A673 (cell line): ENCODE measurements around the gene TMTC2. TPM values are rescaled to one million over a fixed set of nuclear protein-coding genes. Genes with fewer than 3 reads are reported as not detected.
A peak's percentile ranks its signal among the peaks of the same experiment; 100 is the strongest.

Experiments
- BruUV-seq: library from RNA; stranded (reverse); fragments of 400-500 nt; replicated peaks from 2 replicates; lab custom pipeline; 2021; lab: Mats Ljungman, UMichigan
- CTCF ChIA-PET: fragments of 300-600 bp; sonication (Branson Sonifier 250); formaldehyde crosslinking; loops from one replicate; lab custom pipeline; 2022; ENCODE audit warnings: antibody characterized with exemption; lab: Charles Lee
- POLR2A ChIA-PET: fragments of 300-600 bp; sonication (Branson Sonifier 250); formaldehyde crosslinking; loops from one replicate; lab custom pipeline; 2022; ENCODE audit warnings: antibody characterized with exemption; ENCODE audit not compliant: low non-redundant PET; lab: Charles Lee
- DNase-seq: peaks from one replicate; pipeline ENCODE4 v3.0.0-alpha.2; 2015; ENCODE audit warnings: low spot score
- H3K27ac ChIP-seq: fragments of 200-600 bp; sonication (generic); 2 replicates; pipeline ENCODE4 v1.5.1; 2016; ENCODE audit warnings: mixed run types, low read depth, mild to moderate bottlenecking, mixed read lengths, antibody characterized with exemption, low read length; ENCODE audit not compliant: poor library complexity, severe bottlenecking
- H3K27me3 ChIP-seq: fragments of 200-600 bp; sonication (generic); replicated peaks from 2 replicates; pipeline ENCODE4 v1.6.1; 2017; ENCODE audit warnings: mixed run types, low read depth, mild to moderate bottlenecking, mixed read lengths, antibody characterized with exemption, low read length; ENCODE audit not compliant: insufficient read depth, poor library complexity
- H3K36me3 ChIP-seq: fragments of 200-600 bp; sonication (generic); 2 replicates; pipeline ENCODE4 v1.6.1; 2016; ENCODE audit warnings: mixed run types, mild to moderate bottlenecking, mixed read lengths, antibody characterized with exemption, low read length; ENCODE audit not compliant: insufficient read depth, poor library complexity, severe bottlenecking
- H3K4me1 ChIP-seq: fragments of 200-600 bp; sonication (generic); 2 replicates; pipeline ENCODE4 v1.6.1; 2017; ENCODE audit warnings: mixed run types, mild to moderate bottlenecking, mixed read lengths, antibody characterized with exemption, low read length; ENCODE audit not compliant: insufficient read depth, poor library complexity, severe bottlenecking
- H3K4me3 ChIP-seq: fragments of 200-600 bp; sonication (generic); 2 replicates; pipeline ENCODE4 v1.5.1; 2016; ENCODE audit warnings: low read depth, mixed run types, mild to moderate bottlenecking, mixed read lengths, low read length; ENCODE audit not compliant: poor library complexity, severe bottlenecking
- H3K9me3 ChIP-seq: fragments of 200-600 bp; sonication (generic); 2 replicates; pipeline ENCODE4 v1.6.1; 2016; ENCODE audit warnings: mixed run types, low read depth, mild to moderate bottlenecking, mixed read lengths, antibody characterized with exemption, low read length; ENCODE audit not compliant: poor library complexity, severe bottlenecking
- CTCF ChIP-seq: fragments of 300-800, 200-600 bp; sonication (generic); conservative IDR thresholded peaks from 2 replicates; pipeline ENCODE4 v1.5.1; 2017; ENCODE audit warnings: low read depth, mild to moderate bottlenecking, antibody characterized with exemption, low read length, moderate library complexity, mixed read lengths
- EZH2 ChIP-seq: fragments of 200-600 bp; sonication (generic); IDR thresholded peaks from 2 replicates; pipeline ENCODE4 v1.6.1; 2017; ENCODE audit warnings: borderline replicate concordance, low read depth, mild to moderate bottlenecking, mixed read lengths, antibody characterized with exemption, low read length; ENCODE audit not compliant: poor library complexity, severe bottlenecking
- intact Hi-C: fragments of 100-400 bp; cut with micrococcal nuclease; formaldehyde crosslinking; loops from one replicate; pipeline ENCODE4 v1.10.0; 2022; ENCODE audit not compliant: unreplicated experiment
- total RNA-seq: library from RNA; stranded (reverse); gene quantifications from 2 replicates; pipeline ENCODE4 v1.2.3, GENCODE V29; 2021

Gene TMTC2
- total RNA-seq, 1 experiment from 2014 or later = 3.3 TPM

DNA sequence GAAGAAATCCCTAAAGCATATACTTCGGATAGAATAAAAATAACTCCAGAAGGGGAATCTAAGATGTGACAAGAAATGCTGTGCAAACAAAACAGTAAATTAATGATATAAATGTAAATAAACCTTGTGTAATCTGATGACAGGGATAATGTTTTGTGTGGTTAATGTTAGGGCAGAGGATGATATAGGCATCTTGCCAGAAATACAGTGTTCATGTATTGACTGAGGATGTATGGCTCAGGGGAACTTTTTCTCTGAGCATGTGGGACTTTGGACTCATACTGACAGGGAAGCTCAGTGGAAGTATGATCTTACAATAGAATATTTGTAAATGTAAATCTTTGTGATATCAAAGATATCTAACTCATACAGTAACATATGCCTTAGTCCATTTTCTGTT lies 420.2 kb downstream of the TMTC2 start:
- ChIA-PET POLR2A (no interaction called here), CTCF (no interaction called here)
- no peaks in the 10 kb centered on the region for H3K27me3 ChIP-seq
- TF ChIP-seq EZH2 (no peak), CTCF (no peak)
- H3K9me3 ChIP-seq = no peaks in the 10 kb centered on the region
- no TSS peak for BruUV-seq
- no peak for DNase-seq
- no peak overlapping the region for H3K27ac ChIP-seq
- no peaks in the 10 kb centered on the region for H3K4me1 ChIP-seq
- no peak overlapping the region for H3K4me3 ChIP-seq
- no peaks in the 10 kb centered on the region for H3K36me3 ChIP-seq
- intact Hi-C loops = no loop called here

GRCh38 chr12:83110424-83110823 lies 423.7 kb downstream of the TMTC2 start:
- Histone ChIP-seq H3K4me3 (no peak overlapping the region), H3K36me3 (no peaks in the 10 kb centered on the region), H3K9me3 (no peaks in the 10 kb centered on the region), H3K27ac (no peak overlapping the region), H3K27me3 (no peaks in the 10 kb centered on the region), H3K4me1 (no peaks in the 10 kb centered on the region)
- POLR2A ChIA-PET = no interaction called here
- BruUV-seq = no TSS peak
- no peak for DNase-seq
- intact Hi-C loops = no loop called here
- no peak for TF ChIP-seq CTCF
- TF ChIP-seq EZH2 = no peak
- CTCF ChIA-PET = no interaction called here

GRCh38 chr12:83113945-83114344 lies 427.2 kb downstream of the TMTC2 start:
- ChIA-PET POLR2A (no interaction called here), CTCF (no interaction called here)
- Histone ChIP-seq H3K27ac (no peak overlapping the region), H3K4me3 (no peak overlapping the region), H3K36me3 (no peaks in the 10 kb centered on the region), H3K4me1 (no peaks in the 10 kb centered on the region), H3K9me3 (no peaks in the 10 kb centered on the region), H3K27me3 (no peaks in the 10 kb centered on the region)
- DNase-seq = peak; percentile 11
- intact Hi-C loops = no loop called here
- no TSS peak for BruUV-seq
- TF ChIP-seq CTCF = no peak
- TF ChIP-seq EZH2 = no peak
